ENCODE data around the gene INO80E. TPM values are rescaled to one million over a fixed set of nuclear protein-coding genes. Genes with fewer than 3 reads are reported as not detected.

Gene INO80E
- total RNA-seq, 1 experiment from 2014 or later: 67.7 TPM

GRCh38 chr16:30049871-30050270 lies 53.8 kb downstream of the INO80E start:
- Histone ChIP-seq H3K9me2 (replicated peaks; ENCODE audit: insufficient read depth, low read length) (no peaks in the 10 kb centered on the region), H3K79me2 (ENCODE audit: low read length) (0 out of 2 replicates have a peak, but pooled peaks cover 3% of the 10 kb centered on the region), H3K27me3 (ENCODE audit: low read length) (no peaks in the 10 kb centered on the region), H4K20me1 (ENCODE audit: insufficient read depth, low read depth, low read length) (no peaks in the 10 kb centered on the region), H3K9ac (ENCODE audit: low read length) (no peak overlapping the region), H3K9me3 (ENCODE audit: low read length) (no peaks in the 10 kb centered on the region), H3K36me3 (ENCODE audit: insufficient read depth, low read length) (no peaks in the 10 kb centered on the region), H3K4me3 (ENCODE audit: low read length) (no peak overlapping the region), H3K4me2 (ENCODE audit: low read depth, low read length, poor library complexity, severe bottlenecking) (no peak overlapping the region), H3K27ac (ENCODE audit: low read length) (no peak overlapping the region), H2AFZ (ENCODE audit: low read length) (no peak overlapping the region), H3K4me1 (ENCODE audit: low read length) (peaks cover 25% of the 10 kb centered on the region)
- no peak for DNase-seq

GRCh38 chr16:30051518-30051917 lies 55.5 kb downstream of the INO80E start:
- H3K9me2 ChIP-seq (replicated peaks; ENCODE audit: insufficient read depth, low read length): no peaks in the 10 kb centered on the region
- H3K9ac ChIP-seq (ENCODE audit: low read length): 0 out of 2 replicates have a peak overlapping the region, but pooled peaks have one; percentile 20
- H3K27me3 ChIP-seq (ENCODE audit: low read length): no peaks in the 10 kb centered on the region
- no peaks in the 10 kb centered on the region for H3K36me3 ChIP-seq (ENCODE audit: insufficient read depth, low read length)
- no peaks in the 10 kb centered on the region for H4K20me1 ChIP-seq (ENCODE audit: insufficient read depth, low read depth, low read length)
- DNase-seq: no peak
- no peak overlapping the region for H3K27ac ChIP-seq (ENCODE audit: low read length)
- H2AFZ ChIP-seq (ENCODE audit: low read length): no peak overlapping the region
- no peaks in the 10 kb centered on the region for H3K9me3 ChIP-seq (ENCODE audit: low read length)
- no peak overlapping the region for H3K4me2 ChIP-seq (ENCODE audit: low read depth, low read length, poor library complexity, severe bottlenecking)
- H3K4me3 ChIP-seq (ENCODE audit: low read length): no peak overlapping the region
- H3K4me1 ChIP-seq (ENCODE audit: low read length): peaks cover 31% of the 10 kb centered on the region
- 0 out of 2 replicates have a peak, but pooled peaks cover 3% of the 10 kb centered on the region for H3K79me2 ChIP-seq (ENCODE audit: low read length)

- H3K9me3 ChIP-seq (ENCODE audit: low read length): no peaks in the 10 kb centered on the region
- peak overlapping the region; percentile 97 for H3K4me2 ChIP-seq (ENCODE audit: low read depth, low read length, poor library complexity, severe bottlenecking)
- 0 out of 2 replicates have a peak, but pooled peaks cover 3% of the 10 kb centered on the region for H3K79me2 ChIP-seq (ENCODE audit: low read length)
- H3K27me3 ChIP-seq (ENCODE audit: low read length): no peaks in the 10 kb centered on the region
- peak overlapping the region; percentile 85 for H3K9ac ChIP-seq (ENCODE audit: low read length)
- H3K4me1 ChIP-seq (ENCODE audit: low read length): peaks cover 31% of the 10 kb centered on the region
- H3K9me2 ChIP-seq (replicated peaks; ENCODE audit: insufficient read depth, low read length): no peaks in the 10 kb centered on the region
- peak overlapping the region; percentile 95 for H2AFZ ChIP-seq (ENCODE audit: low read length)
- H4K20me1 ChIP-seq (ENCODE audit: insufficient read depth, low read depth, low read length): no peaks in the 10 kb centered on the region
- H3K27ac ChIP-seq (ENCODE audit: low read length): no peak overlapping the region
- peak overlapping the region; percentile 84 for H3K4me3 ChIP-seq (ENCODE audit: low read length)
- H3K36me3 ChIP-seq (ENCODE audit: insufficient read depth, low read length): no peaks in the 10 kb centered on the region
- DNase-seq: peak; percentile 96
These were observed 56.8 kb downstream of the INO80E start for GRCh38 chr16:30052671-30053372.

GRCh38 chr16:30053376-30054015 lies 57.5 kb downstream of the INO80E start:
- Histone ChIP-seq H3K9me2 (replicated peaks; ENCODE audit: insufficient read depth, low read length) (no peaks in the 10 kb centered on the region), H3K79me2 (ENCODE audit: low read length) (0 out of 2 replicates have a peak, but pooled peaks cover 3% of the 10 kb centered on the region), H3K27me3 (ENCODE audit: low read length) (no peaks in the 10 kb centered on the region), H3K9ac (ENCODE audit: low read length) (peak overlapping the region; percentile 85), H3K4me2 (ENCODE audit: low read depth, low read length, poor library complexity, severe bottlenecking) (peak overlapping the region; percentile 97), H2AFZ (ENCODE audit: low read length) (peak overlapping the region; percentile 55), H3K36me3 (ENCODE audit: insufficient read depth, low read length) (no peaks in the 10 kb centered on the region), H3K4me3 (ENCODE audit: low read length) (peak overlapping the region; percentile 84), H4K20me1 (ENCODE audit: insufficient read depth, low read depth, low read length) (no peaks in the 10 kb centered on the region), H3K27ac (ENCODE audit: low read length) (no peak overlapping the region), H3K9me3 (ENCODE audit: low read length) (no peaks in the 10 kb centered on the region), H3K4me1 (ENCODE audit: low read length) (peaks cover 31% of the 10 kb centered on the region)
- DNase-seq: no peak

GRCh38 chr16:30054451-30054850 lies 58.4 kb downstream of the INO80E start:
- Histone ChIP-seq H3K9me2 (replicated peaks; ENCODE audit: insufficient read depth, low read length) (no peaks in the 10 kb centered on the region), H3K4me3 (ENCODE audit: low read length) (peak overlapping the region; percentile 31; the same call in 1 of the 2 replicates), H3K9ac (ENCODE audit: low read length) (peak overlapping the region; percentile 40), H4K20me1 (ENCODE audit: insufficient read depth, low read depth, low read length) (no peaks in the 10 kb centered on the region), H3K4me1 (ENCODE audit: low read length) (peaks cover 31% of the 10 kb centered on the region), H3K36me3 (ENCODE audit: insufficient read depth, low read length) (no peaks in the 10 kb centered on the region), H3K4me2 (ENCODE audit: low read depth, low read length, poor library complexity, severe bottlenecking) (peak overlapping the region; percentile 50), H3K27ac (ENCODE audit: low read length) (no peak overlapping the region), H3K27me3 (ENCODE audit: low read length) (no peaks in the 10 kb centered on the region), H2AFZ (ENCODE audit: low read length) (no peak overlapping the region), H3K79me2 (ENCODE audit: low read length) (0 out of 2 replicates have a peak, but pooled peaks cover 3% of the 10 kb centered on the region), H3K9me3 (ENCODE audit: low read length) (no peaks in the 10 kb centered on the region)
- DNase-seq: no peak

- H3K27ac ChIP-seq (ENCODE audit: low read length): no peak overlapping the region
- H4K20me1 ChIP-seq (ENCODE audit: insufficient read depth, low read depth, low read length): no peaks in the 10 kb centered on the region
- peak; percentile 86 for DNase-seq
- H3K4me3 ChIP-seq (ENCODE audit: low read length): peak overlapping the region; percentile 31; the same call in 1 of the 2 replicates
- H3K27me3 ChIP-seq (ENCODE audit: low read length): no peaks in the 10 kb centered on the region
- H3K79me2 ChIP-seq (ENCODE audit: low read length): 0 out of 2 replicates have a peak, but pooled peaks cover 3% of the 10 kb centered on the region
- H3K9me2 ChIP-seq (replicated peaks; ENCODE audit: insufficient read depth, low read length): no peaks in the 10 kb centered on the region
- H3K4me1 ChIP-seq (ENCODE audit: low read length): peaks cover 31% of the 10 kb centered on the region
- H3K36me3 ChIP-seq (ENCODE audit: insufficient read depth, low read length): no peaks in the 10 kb centered on the region
- no peaks in the 10 kb centered on the region for H3K9me3 ChIP-seq (ENCODE audit: low read length)
- peak overlapping the region; percentile 72; the same call in 1 of the 2 replicates for H2AFZ ChIP-seq (ENCODE audit: low read length)
- peak overlapping the region; percentile 52 for H3K9ac ChIP-seq (ENCODE audit: low read length)
- H3K4me2 ChIP-seq (ENCODE audit: low read depth, low read length, poor library complexity, severe bottlenecking): peak overlapping the region; percentile 50
These were observed 59.0 kb downstream of the INO80E start for GRCh38 chr16:30054959-30055553.

Other genes starting within 250 kb of the INO80E start
- gene ZG16, start 218.0 kb upstream of the INO80E start, total RNA-seq (2014; rRNA removed; shearing (Covaris generic); ENCODE audit: low replicate concordance): not detected in 2 replicates
- 75.4 and 105 TPM in 2 replicates for gene KIF22, start 205.5 kb upstream of the INO80E start, total RNA-seq (2014; rRNA removed; shearing (Covaris generic); ENCODE audit: low replicate concordance)
- 118 and 320 TPM in 2 replicates for gene MAZ, start 189.7 kb upstream of the INO80E start, total RNA-seq (2014; rRNA removed; shearing (Covaris generic); ENCODE audit: low replicate concordance)
- gene PRRT2, start 184.0 kb upstream of the INO80E start, total RNA-seq (2014; rRNA removed; shearing (Covaris generic); ENCODE audit: low replicate concordance): 0.87 and 3.5 TPM in 2 replicates
- gene PAGR1, start 180.1 kb upstream of the INO80E start, total RNA-seq (2014; rRNA removed; shearing (Covaris generic); ENCODE audit: low replicate concordance): 25.4 and 69.2 TPM in 2 replicates
- gene MVP, start 175.8 kb upstream of the INO80E start, total RNA-seq (2014; rRNA removed; shearing (Covaris generic); ENCODE audit: low replicate concordance): 7.8 and 25.7 TPM in 2 replicates
- gene CDIPT, start 133.0 kb upstream of the INO80E start, total RNA-seq (2014; rRNA removed; shearing (Covaris generic); ENCODE audit: low replicate concordance): 48.1 and 57.4 TPM in 2 replicates
- gene SEZ6L2, start 96.7 kb upstream of the INO80E start, total RNA-seq (2014; rRNA removed; shearing (Covaris generic); ENCODE audit: low replicate concordance): 0.04 TPM in 1 of 2 replicates, not detected in the other
- 0.19 and 2.2 TPM in 2 replicates for gene ASPHD1, start 95.8 kb upstream of the INO80E start, total RNA-seq (2014; rRNA removed; shearing (Covaris generic); ENCODE audit: low replicate concordance)
- 14.2 and 52.9 TPM in 2 replicates for gene KCTD13, start 70.0 kb upstream of the INO80E start, total RNA-seq (2014; rRNA removed; shearing (Covaris generic); ENCODE audit: low replicate concordance)
- 120 and 128 TPM in 2 replicates for gene TMEM219, start 34.2 kb upstream of the INO80E start, total RNA-seq (2014; rRNA removed; shearing (Covaris generic); ENCODE audit: low replicate concordance)
- gene TAOK2, start 22.4 kb upstream of the INO80E start, total RNA-seq (2014; rRNA removed; shearing (Covaris generic); ENCODE audit: low replicate concordance): 21.5 and 30.7 TPM in 2 replicates
- gene HIRIP3, start 624 bp upstream of the INO80E start, total RNA-seq (2014; rRNA removed; shearing (Covaris generic); ENCODE audit: low replicate concordance): 9.6 and 22.1 TPM in 2 replicates
- gene DOC2A, start 14.8 kb downstream of the INO80E start, total RNA-seq (2014; rRNA removed; shearing (Covaris generic); ENCODE audit: low replicate concordance): not detected in 2 replicates
- gene C16orf92, start 27.0 kb downstream of the INO80E start, total RNA-seq (2014; rRNA removed; shearing (Covaris generic); ENCODE audit: low replicate concordance): not detected in 2 replicates
- 1.0 TPM in 1 of 2 replicates, not detected in the other for gene TLCD3B, start 35.0 kb downstream of the INO80E start, total RNA-seq (2014; rRNA removed; shearing (Covaris generic); ENCODE audit: low replicate concordance)
- gene ALDOA, start 69.5 kb downstream of the INO80E start, total RNA-seq (2014; rRNA removed; shearing (Covaris generic); ENCODE audit: low replicate concordance): 1,486 and 1,797 TPM in 2 replicates
- 103 and 154 TPM in 2 replicates for gene PPP4C, start 79.8 kb downstream of the INO80E start, total RNA-seq (2014; rRNA removed; shearing (Covaris generic); ENCODE audit: low replicate concordance)
- gene TBX6, start 95.7 kb downstream of the INO80E start, total RNA-seq (2014; rRNA removed; shearing (Covaris generic); ENCODE audit: low replicate concordance): 1.8 and 2.1 TPM in 2 replicates
- 62.1 and 93.0 TPM in 2 replicates for gene YPEL3, start 100.0 kb downstream of the INO80E start, total RNA-seq (2014; rRNA removed; shearing (Covaris generic); ENCODE audit: low replicate concordance)
- gene GDPD3, start 117.3 kb downstream of the INO80E start, total RNA-seq (2014; rRNA removed; shearing (Covaris generic); ENCODE audit: low replicate concordance): 2.1 and 3.3 TPM in 2 replicates
- 29.9 and 55.6 TPM in 2 replicates for gene MAPK3, start 127.0 kb downstream of the INO80E start, total RNA-seq (2014; rRNA removed; shearing (Covaris generic); ENCODE audit: low replicate concordance)
- gene CORO1A, start 187.4 kb downstream of the INO80E start, total RNA-seq (2014; rRNA removed; shearing (Covaris generic); ENCODE audit: low replicate concordance): 362 and 820 TPM in 2 replicates
- 98.5 and 166 TPM in 2 replicates for gene BOLA2B, start 197.4 kb downstream of the INO80E start, total RNA-seq (2014; rRNA removed; shearing (Covaris generic); ENCODE audit: low replicate concordance)
- gene SLX1A, start 197.6 kb downstream of the INO80E start, total RNA-seq (2014; rRNA removed; shearing (Covaris generic); ENCODE audit: low replicate concordance): 18.3 and 101 TPM in 2 replicates
- gene SULT1A3, start 203.0 kb downstream of the INO80E start, total RNA-seq (2014; rRNA removed; shearing (Covaris generic); ENCODE audit: low replicate concordance): 7.1 and 13.8 TPM in 2 replicates